IMR-90 (cell line): ENCODE data around the gene ASTN2. TPM values are rescaled to one million over a fixed set of nuclear protein-coding genes. Genes with fewer than 3 reads are reported as not detected.

Experiments used
- ATAC-seq: fragments of 200-7000 bp; cut with Tn5 transposase; 2 replicates; pipeline ENCODE4 v1.9.1; 2020; ENCODE audit warnings: low read depth, mild to moderate bottlenecking, moderate library complexity
- BruUV-seq: library from RNA; stranded (reverse); fragments of 400-500 nt; replicated peaks from 2 replicates; lab custom pipeline; 2021; lab: Mats Ljungman, UMichigan
- CTCF ChIA-PET: fragments of 300-600 bp; formaldehyde crosslinking; extraction: SDS; loops from one replicate; lab custom pipeline; 2021; ENCODE audit warnings: antibody characterized with exemption; lab: Yijun Ruan, JAX
- POLR2A ChIA-PET: fragments of 300-600 bp; sonication (Branson Sonifier 250); formaldehyde crosslinking; loops from one replicate; lab custom pipeline; 2022; ENCODE audit warnings: antibody characterized with exemption; ENCODE audit not compliant: unreplicated experiment; lab: Charles Lee
- DNase-seq: peaks from one replicate; pipeline ENCODE4 v3.0.0; 2013
- H2AFZ ChIP-seq: replicated peaks from 2 replicates; pipeline ENCODE3; 2013; ENCODE audit warnings: low read length, mild to moderate bottlenecking; ENCODE audit not compliant: poor library complexity
- H2AK5ac ChIP-seq: 2 replicates; pipeline ENCODE4 v1.6.1; 2013; ENCODE audit warnings: low read depth, low read length, inconsistent platforms
- H2AK9ac ChIP-seq: replicated peaks from 2 replicates; pipeline ENCODE3; 2013; ENCODE audit warnings: mild to moderate bottlenecking, low read depth, low read length, moderate library complexity; ENCODE audit not compliant: poor library complexity
- H2BK120ac ChIP-seq: 2 replicates; pipeline ENCODE4 v1.6.1; 2013; ENCODE audit warnings: low read depth, low read length, inconsistent platforms
- H2BK15ac ChIP-seq: 3 replicates; pipeline ENCODE4 v1.6.1; 2013; ENCODE audit warnings: low read depth, low read length, inconsistent platforms
- H2BK20ac ChIP-seq: 2 replicates; pipeline ENCODE4 v1.6.1; 2013; ENCODE audit warnings: low read depth, mild to moderate bottlenecking, inconsistent platforms, low read length, moderate library complexity
- H2BK5ac ChIP-seq: 2 replicates; pipeline ENCODE4 v1.6.1; 2013; ENCODE audit warnings: mild to moderate bottlenecking, low read depth, low read length, inconsistent platforms; ENCODE audit not compliant: poor library complexity, severe bottlenecking
- H3K14ac ChIP-seq: replicated peaks from 2 replicates; pipeline ENCODE4 v1.6.1; 2013; ENCODE audit warnings: low read depth, low read length, inconsistent platforms
- H3K18ac ChIP-seq: 2 replicates; pipeline ENCODE4 v1.6.1; 2013; ENCODE audit warnings: low read depth, low read length, control low read depth
- H3K23ac ChIP-seq: 2 replicates; pipeline ENCODE4 v1.6.1; 2013; ENCODE audit warnings: low read depth, low read length, inconsistent platforms
- H3K27ac ChIP-seq: 2 replicates; pipeline ENCODE4 v1.5.1; 2013; ENCODE audit warnings: mild to moderate bottlenecking, control low read depth, low read length; ENCODE audit not compliant: insufficient read depth
- H3K27me3 ChIP-seq: 2 replicates; pipeline ENCODE4 v1.6.1; 2013; ENCODE audit warnings: low read length; ENCODE audit not compliant: control insufficient read depth, insufficient read depth
- H3K36me3 ChIP-seq: 2 replicates; pipeline ENCODE4 v1.6.1; 2013; ENCODE audit warnings: low read length, mixed read lengths; ENCODE audit not compliant: control insufficient read depth, insufficient read depth
- H3K4ac ChIP-seq: 2 replicates; pipeline ENCODE4 v1.6.1; 2013; ENCODE audit warnings: low read depth, low read length, inconsistent platforms
- H3K4me1 ChIP-seq: 2 replicates; pipeline ENCODE4 v1.6.1; 2013; ENCODE audit warnings: low read length, mixed read lengths; ENCODE audit not compliant: control insufficient read depth, insufficient read depth
- H3K4me2 ChIP-seq: 2 replicates; pipeline ENCODE4 v1.6.1; 2013; ENCODE audit warnings: low read depth, mild to moderate bottlenecking, control low read depth, low read length, moderate library complexity
- H3K4me3 ChIP-seq: 2 replicates; pipeline ENCODE4 v1.5.1; 2013; ENCODE audit warnings: low read depth, mild to moderate bottlenecking, control low read depth, low read length, moderate library complexity; ENCODE audit not compliant: insufficient read depth
- H3K56ac ChIP-seq: 2 replicates; pipeline ENCODE4 v1.6.1; 2013; ENCODE audit warnings: low read length, inconsistent platforms; ENCODE audit not compliant: insufficient read depth; ENCODE audit errors: extremely low read depth
- H3K79me1 ChIP-seq, 2 experiments: 2 replicates each; pipeline ENCODE4 v1.6.1; 2013; ENCODE audit warnings: low read length in 2 of 2, inconsistent platforms in 1 of 2, low read depth in 1 of 2
- H3K9ac ChIP-seq: 2 replicates; pipeline ENCODE4 v1.6.1; 2013; ENCODE audit warnings: low read depth, low read length, control low read depth
- H3K9me1 ChIP-seq: 2 replicates; pipeline ENCODE4 v1.6.1; 2013; ENCODE audit warnings: low read length, inconsistent platforms; ENCODE audit not compliant: insufficient read depth
- H3K9me3 ChIP-seq: 2 replicates; pipeline ENCODE4 v1.6.1; 2013; ENCODE audit warnings: low read length; ENCODE audit not compliant: control insufficient read depth, insufficient read depth
- H4K20me1 ChIP-seq: 2 replicates; pipeline ENCODE4 v1.6.1; 2013; ENCODE audit warnings: low read length, inconsistent platforms; ENCODE audit not compliant: insufficient read depth
- H4K5ac ChIP-seq: 2 replicates; pipeline ENCODE4 v1.6.1; 2013; ENCODE audit warnings: mild to moderate bottlenecking, low read depth, low read length, control low read depth
- H4K8ac ChIP-seq, 2 experiments: 2 replicates each; pipeline ENCODE4 v1.6.1; 2013; ENCODE audit warnings: low read depth in 2 of 2, low read length in 2 of 2, control low read depth in 1 of 2, inconsistent platforms in 1 of 2
- H4K91ac ChIP-seq: 2 replicates; pipeline ENCODE4 v1.6.1; 2013; ENCODE audit warnings: low read depth, low read length, inconsistent platforms; ENCODE audit not compliant: insufficient read depth
- BHLHE40 ChIP-seq: fragments of 150-350 bp; IDR thresholded peaks from 2 replicates; pipeline ENCODE4 v1.6.1; 2016; ENCODE audit warnings: mild to moderate bottlenecking, low read depth, low read length
- CEBPB ChIP-seq: IDR thresholded peaks from 2 replicates; pipeline ENCODE4 v1.6.1; 2012; ENCODE audit warnings: low read depth, low read length, improper control_type of control experiment
- CHD1 ChIP-seq: IDR thresholded peaks from 2 replicates; pipeline ENCODE4 v1.6.1; 2012; ENCODE audit warnings: low read depth, low read length, improper control_type of control experiment
- CTCF ChIP-seq: conservative IDR thresholded peaks from 2 replicates; pipeline ENCODE4 v1.5.1; 2012; ENCODE audit warnings: mild to moderate bottlenecking, low read depth, low read length, improper control_type of control experiment
- ELK1 ChIP-seq: fragments of 150-350 bp; IDR thresholded peaks from 2 replicates; pipeline ENCODE4 v1.6.1; 2016; ENCODE audit warnings: low read depth, mild to moderate bottlenecking, low read length, moderate library complexity, borderline replicate concordance
- FOS ChIP-seq: fragments of 150-350 bp; IDR thresholded peaks from 2 replicates; pipeline ENCODE4 v1.6.1; 2016; ENCODE audit warnings: low read depth, low read length
- MAFK ChIP-seq: IDR thresholded peaks from 2 replicates; pipeline ENCODE4 v1.6.1; 2012; ENCODE audit warnings: low read depth, low read length, improper control_type of control experiment
- MAZ ChIP-seq: IDR thresholded peaks from 2 replicates; pipeline ENCODE4 v1.6.1; 2012; ENCODE audit warnings: low read depth, mild to moderate bottlenecking, low read length, improper control_type of control experiment, moderate library complexity, borderline replicate concordance
- MXI1 ChIP-seq: IDR thresholded peaks from 2 replicates; pipeline ENCODE4 v1.6.1; 2012; ENCODE audit warnings: low read depth, mild to moderate bottlenecking, low read length, moderate library complexity, borderline replicate concordance
- NFE2L2 ChIP-seq: fragments of 150-350 bp; IDR thresholded peaks from 2 replicates; pipeline ENCODE4 v1.6.1; 2016; ENCODE audit warnings: low read depth, mild to moderate bottlenecking, low read length
- POLR2A ChIP-seq: IDR thresholded peaks from 2 replicates; pipeline ENCODE4 v1.6.1; 2012; ENCODE audit warnings: mild to moderate bottlenecking, low read depth, low read length
- RAD21 ChIP-seq: IDR thresholded peaks from 2 replicates; pipeline ENCODE4 v1.6.1; 2012; ENCODE audit warnings: low read length, improper control_type of control experiment
- RCOR1 ChIP-seq: IDR thresholded peaks from 2 replicates; pipeline ENCODE4 v1.6.1; 2012; ENCODE audit warnings: mild to moderate bottlenecking, low read length, improper control_type of control experiment; ENCODE audit not compliant: insufficient replicate concordance
- RFX5 ChIP-seq: IDR thresholded peaks from 2 replicates; pipeline ENCODE4 v1.8.0; 2012; ENCODE audit warnings: low read depth, mild to moderate bottlenecking, low read length, moderate library complexity
- SMC3 ChIP-seq: fragments of 150-350 bp; IDR thresholded peaks from 2 replicates; pipeline ENCODE4 v1.6.1; 2016; ENCODE audit warnings: low read depth, mild to moderate bottlenecking, antibody characterized with exemption, low read length, moderate library complexity
- USF2 ChIP-seq: fragments of 150-350 bp; IDR thresholded peaks from 2 replicates; pipeline ENCODE4 v1.6.1; 2017; ENCODE audit warnings: mild to moderate bottlenecking, antibody characterized with exemption, low read length, low read depth
- WGBS, 2 experiments: methylation state at CpG; one replicate each; pipeline versions ENCODE4 v1.1.5 to v1.1.7; 2013; ENCODE audit warnings: missing lambda C conversion rate in 2 of 2; ENCODE audit not compliant: insufficient read length in 1 of 2; ENCODE audit errors: extremely low coverage in 2 of 2; 5-methylcytosine and 5-hydroxymethylcytosine counted together
- dilution Hi-C: fragments of 300-500 bp; cut with HindIII; formaldehyde crosslinking; loops from one replicate; pipeline ENCODE4 v1.14.3; 2018; ENCODE audit warnings: low sequenced_read_pairs; ENCODE audit not compliant: unreplicated experiment
- in situ Hi-C: fragments of 300-500 bp; cut with MboI; formaldehyde crosslinking; loops from 3 replicates; pipeline ENCODE4 v1.14.3; 2019; ENCODE audit warnings: low sequenced_read_pairs, inconsistent platforms, mixed read lengths
- intact Hi-C: fragments of 100-400 bp; cut with micrococcal nuclease; formaldehyde crosslinking; loops from 2 replicates; pipeline ENCODE4 v1.10.0; 2022
- polyA plus RNA-seq, 3 experiments: library from polyadenylated mRNA; depleted of rRNA; stranded (reverse); fragments of >200 nt; gene quantifications; 2 replicates each; pipeline ENCODE4 v1.2.3, GENCODE V29; 2012; ENCODE audit warnings: low replicate concordance in 1 of 3
- total RNA-seq: library from RNA; depleted of rRNA; stranded (reverse); fragments of >200 nt; gene quantifications from 2 replicates; pipeline ENCODE4 v1.2.3, GENCODE V29; 2012

ASTN2 gene
- total and polyA plus RNA-seq, 2 of the 4 experiments (the other 2 are of a cell fraction) = 3.8 to 6.8 TPM

GRCh38 chr9:116984111-116984510 lies 430.7 kb downstream of the ASTN2 start:
- intact Hi-C loops = no loop called here
- no peak overlapping the region for H3K4me3 ChIP-seq
- no peak overlapping the region for H3K23ac ChIP-seq
- no peak overlapping the region for H3K4ac ChIP-seq
- H2AK9ac ChIP-seq = no peak overlapping the region
- H2BK120ac ChIP-seq = no peak overlapping the region
- no CpG with 5 or more reads among the region's 2 CpGs for WGBS, 2 experiments
- H3K4me1 ChIP-seq = no peaks in the 10 kb centered on the region
- H3K18ac ChIP-seq = no peak overlapping the region
- H3K4me2 ChIP-seq = no peak overlapping the region
- no peak overlapping the region for H3K56ac ChIP-seq
- in situ Hi-C loops = no loop called here
- H3K14ac ChIP-seq = no peak overlapping the region
- H2AK5ac ChIP-seq = no peak overlapping the region
- H3K9me1 ChIP-seq = no peaks in the 10 kb centered on the region
- H2BK20ac ChIP-seq = no peak overlapping the region
- H3K36me3 ChIP-seq = no peaks in the 10 kb centered on the region
- TF ChIP-seq CHD1 (no peak), NFE2L2 (no peak), RAD21 (no peak), MAFK (no peak), SMC3 (no peak), FOS (no peak), MAZ (no peak), USF2 (no peak), RCOR1 (no peak), BHLHE40 (no peak), CTCF (no peak), CEBPB (no peak), POLR2A (no peak), RFX5 (no peak), MXI1 (no peak), ELK1 (no peak)
- no peaks in the 10 kb centered on the region for H4K20me1 ChIP-seq
- BruUV-seq = no TSS peak
- no peak overlapping the region for H4K8ac ChIP-seq
- H3K9ac ChIP-seq = no peak overlapping the region
- H2AFZ ChIP-seq = no peak overlapping the region
- no peaks in the 10 kb centered on the region for H3K79me1 ChIP-seq
- ChIA-PET POLR2A (no interaction called here), CTCF (no interaction called here)
- H3K9me3 ChIP-seq = no peaks in the 10 kb centered on the region
- dilution Hi-C loops = no loop called here
- no peak overlapping the region for H4K91ac ChIP-seq
- no peak overlapping the region for H3K27ac ChIP-seq
- H4K5ac ChIP-seq = no peak overlapping the region
- no peak for DNase-seq
- H2BK5ac ChIP-seq = no peak overlapping the region
- no peak for ATAC-seq
- H2BK15ac ChIP-seq = no peak overlapping the region
- no peaks in the 10 kb centered on the region for H3K27me3 ChIP-seq
